ENCODE results near the gene VPS51. TPM values are rescaled to one million over a fixed set of nuclear protein-coding genes. Genes with fewer than 3 reads are reported as not detected.

Gene VPS51
- total RNA-seq, 1 donor from 2014 or later: 127 TPM

- H3K4me1 Mint-ChIP-seq (ENCODE audit: unreplicated experiment): peaks cover 16% of the 10 kb centered on the region
- no peaks in the 10 kb centered on the region for H3K36me3 Mint-ChIP-seq (ENCODE audit: unreplicated experiment)
- H3K27ac Mint-ChIP-seq (ENCODE audit: unreplicated experiment): no peak overlapping the region
- H3K4me3 Mint-ChIP-seq (ENCODE audit: unreplicated experiment): no peak overlapping the region
- no peaks in the 10 kb centered on the region for H3K27me3 Mint-ChIP-seq (ENCODE audit: unreplicated experiment)
- DNase-seq (ENCODE audit: extremely low spot score, unreplicated experiment): no peak
- H3K9me3 Mint-ChIP-seq (ENCODE audit: unreplicated experiment): no peaks in the 10 kb centered on the region
- no peak for TF ChIP-seq CTCF (IDR thresholded peaks at IDR 0.05)
These were observed 56.1 kb downstream of the VPS51 start for GRCh38 chr11:65152122-65152521.

- Mint-ChIP-seq H3K36me3 (ENCODE audit: unreplicated experiment) (no peaks in the 10 kb centered on the region), H3K9me3 (ENCODE audit: unreplicated experiment) (no peaks in the 10 kb centered on the region), H3K27me3 (ENCODE audit: unreplicated experiment) (peaks cover 9% of the 10 kb centered on the region), H3K27ac (ENCODE audit: unreplicated experiment) (no peak overlapping the region), H3K4me3 (ENCODE audit: unreplicated experiment) (no peak overlapping the region), H3K4me1 (ENCODE audit: unreplicated experiment) (no peaks in the 10 kb centered on the region)
- TF ChIP-seq CTCF (IDR thresholded peaks at IDR 0.05): no peak
- DNase-seq (ENCODE audit: extremely low spot score, unreplicated experiment): no peak
These were observed 60.2 kb downstream of the VPS51 start for GRCh38 chr11:65156256-65156655.

DNA sequence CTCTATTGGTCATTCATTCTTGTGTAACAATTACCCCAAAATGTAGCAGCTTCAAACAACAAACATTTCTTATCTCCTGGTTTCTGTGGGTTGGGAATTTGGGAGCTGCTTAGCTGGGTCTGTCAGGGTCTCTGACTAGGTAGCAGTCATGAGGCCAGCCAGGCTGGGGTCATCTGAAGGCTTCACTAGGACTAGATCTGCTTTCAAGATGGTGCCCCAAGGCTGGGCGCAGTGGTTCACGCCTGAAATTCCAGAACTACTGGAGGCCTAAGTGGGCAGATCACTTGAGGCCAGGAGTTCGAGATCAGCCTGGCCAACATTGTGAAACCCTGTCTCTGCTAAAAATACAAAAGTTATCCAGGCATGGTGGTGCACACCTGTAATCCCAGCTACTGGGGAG, 60.9 kb downstream of the VPS51 start:
- Mint-ChIP-seq H3K9me3 (ENCODE audit: unreplicated experiment) (no peaks in the 10 kb centered on the region), H3K27ac (ENCODE audit: unreplicated experiment) (no peak overlapping the region), H3K36me3 (ENCODE audit: unreplicated experiment) (no peaks in the 10 kb centered on the region), H3K4me1 (ENCODE audit: unreplicated experiment) (no peaks in the 10 kb centered on the region), H3K4me3 (ENCODE audit: unreplicated experiment) (no peak overlapping the region), H3K27me3 (ENCODE audit: unreplicated experiment) (peaks cover 9% of the 10 kb centered on the region)
- TF ChIP-seq CTCF (IDR thresholded peaks at IDR 0.05): no peak
- DNase-seq (ENCODE audit: extremely low spot score, unreplicated experiment): no peak

GRCh38 chr11:65157336-65157735, 61.3 kb downstream of the VPS51 start:
- no peak overlapping the region for H3K4me3 Mint-ChIP-seq (ENCODE audit: unreplicated experiment)
- no peak for TF ChIP-seq CTCF (IDR thresholded peaks at IDR 0.05)

DNA sequence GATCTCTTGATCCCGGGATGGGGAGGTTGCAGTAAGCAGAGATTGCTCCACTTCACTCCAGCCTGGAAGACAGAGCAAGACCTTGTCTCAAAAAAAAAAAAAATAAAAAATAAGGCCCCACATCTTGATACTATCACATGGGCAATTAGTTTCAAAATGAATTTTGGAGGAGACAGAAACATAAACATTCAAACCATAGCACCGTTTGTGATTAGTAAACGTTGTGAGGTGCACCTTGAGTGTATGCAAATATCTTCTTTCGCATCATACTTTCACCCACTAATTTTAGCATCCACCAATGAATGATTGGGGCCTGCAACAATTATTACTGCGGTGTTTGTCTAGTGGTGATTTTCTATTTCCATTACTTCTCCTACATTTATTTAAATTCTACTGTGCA, 63.0 kb downstream of the VPS51 start:
- H3K27ac Mint-ChIP-seq (ENCODE audit: unreplicated experiment): no peak overlapping the region
- no peaks in the 10 kb centered on the region for H3K4me1 Mint-ChIP-seq (ENCODE audit: unreplicated experiment)
- no peak for DNase-seq (ENCODE audit: extremely low spot score, unreplicated experiment)
- peaks cover 9% of the 10 kb centered on the region for H3K27me3 Mint-ChIP-seq (ENCODE audit: unreplicated experiment)
- no peak for TF ChIP-seq CTCF (IDR thresholded peaks at IDR 0.05)
- H3K4me3 Mint-ChIP-seq (ENCODE audit: unreplicated experiment): no peak overlapping the region
- no peaks in the 10 kb centered on the region for H3K36me3 Mint-ChIP-seq (ENCODE audit: unreplicated experiment)
- H3K9me3 Mint-ChIP-seq (ENCODE audit: unreplicated experiment): no peaks in the 10 kb centered on the region

More at GRCh38 chr11:65157336-65157735, 61.3 kb downstream of the VPS51 start:
- DNase-seq (ENCODE audit: extremely low spot score, unreplicated experiment): no peak
- peaks cover 9% of the 10 kb centered on the region for H3K27me3 Mint-ChIP-seq (ENCODE audit: unreplicated experiment)
- H3K27ac Mint-ChIP-seq (ENCODE audit: unreplicated experiment): no peak overlapping the region
- no peaks in the 10 kb centered on the region for H3K4me1 Mint-ChIP-seq (ENCODE audit: unreplicated experiment)
- no peaks in the 10 kb centered on the region for H3K9me3 Mint-ChIP-seq (ENCODE audit: unreplicated experiment)
- no peaks in the 10 kb centered on the region for H3K36me3 Mint-ChIP-seq (ENCODE audit: unreplicated experiment)

Data from osteocyte (in vitro differentiated cells).